ENCODE results near the gene PIP4K2A. TPM values are rescaled to one million over a fixed set of nuclear protein-coding genes. Genes with fewer than 3 reads are reported as not detected.

PIP4K2A gene
- total and polyA plus RNA-seq, 2 of the 13 experiments (the other 11 are each of a cell fraction or from before 2014, with no cell fraction given) = 9.1 to 22.6 TPM

DNA sequence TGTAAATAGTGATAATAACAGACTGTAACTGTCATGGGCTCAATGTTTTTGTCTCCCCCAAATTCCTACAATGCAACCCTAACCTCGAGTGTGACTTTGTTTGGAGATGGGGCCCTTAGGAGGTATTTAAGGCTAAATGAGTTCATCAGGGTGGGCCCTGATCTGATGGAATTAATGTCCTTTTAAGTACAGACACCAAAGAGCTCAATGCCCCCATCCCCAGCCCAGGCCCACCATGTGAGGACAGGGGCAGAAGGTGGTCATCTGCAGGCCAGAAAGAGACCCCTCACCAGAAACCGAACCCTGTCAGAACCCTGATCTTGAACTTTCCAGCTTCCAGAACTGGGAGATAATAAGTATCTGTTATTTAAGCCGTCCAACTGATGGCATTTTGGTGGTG is 83.2 kb downstream of the PIP4K2A start:
- intact Hi-C loops (cut with micrococcal nuclease; ENCODE audit: unreplicated experiment) = no loop called here
- BruUV-seq (replicated peaks) = no TSS peak
- in situ Hi-C loops (cut with HindIII; ENCODE audit: extremely low pct_ligation_motif_present, low pct_unique_long_range_greater_than_20kb) = no loop called here
- 79% methylated on average over 2 of the region's 3 CpGs for WGBS (ENCODE audit: low lambda C conversion rate)
- TF ChIP-seq ZNF570 (CRISPR knock-in tag; IDR thresholded peaks at IDR 0.05; ENCODE audit: borderline replicate concordance) (no peak), TBP (CRISPR knock-in tag; IDR thresholded peaks at IDR 0.05) (no peak), ZNF615 (CRISPR knock-in tag; IDR thresholded peaks at IDR 0.05; ENCODE audit: borderline replicate concordance) (no peak)
- TF ChIP-seq, protein P1, sequence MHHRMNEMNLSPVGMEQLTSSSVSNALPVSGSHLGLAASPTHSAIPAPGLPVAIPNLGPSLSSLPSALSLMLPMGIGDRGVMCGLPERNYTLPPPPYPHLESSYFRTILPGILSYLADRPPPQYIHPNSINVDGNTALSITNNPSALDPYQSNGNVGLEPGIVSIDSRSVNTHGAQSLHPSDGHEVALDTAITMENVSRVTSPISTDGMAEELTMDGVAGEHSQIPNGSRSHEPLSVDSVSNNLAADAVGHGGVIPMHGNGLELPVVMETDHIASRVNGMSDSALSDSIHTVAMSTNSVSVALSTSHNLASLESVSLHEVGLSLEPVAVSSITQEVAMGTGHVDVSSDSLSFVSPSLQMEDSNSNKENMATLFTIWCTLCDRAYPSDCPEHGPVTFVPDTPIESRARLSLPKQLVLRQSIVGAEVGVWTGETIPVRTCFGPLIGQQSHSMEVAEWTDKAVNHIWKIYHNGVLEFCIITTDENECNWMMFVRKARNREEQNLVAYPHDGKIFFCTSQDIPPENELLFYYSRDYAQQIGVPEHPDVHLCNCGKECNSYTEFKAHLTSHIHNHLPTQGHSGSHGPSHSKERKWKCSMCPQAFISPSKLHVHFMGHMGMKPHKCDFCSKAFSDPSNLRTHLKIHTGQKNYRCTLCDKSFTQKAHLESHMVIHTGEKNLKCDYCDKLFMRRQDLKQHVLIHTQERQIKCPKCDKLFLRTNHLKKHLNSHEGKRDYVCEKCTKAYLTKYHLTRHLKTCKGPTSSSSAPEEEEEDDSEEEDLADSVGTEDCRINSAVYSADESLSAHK (CRISPR knock-in tag; IDR thresholded peaks at IDR 0.05; ENCODE audit: borderline replicate concordance) = no peak
- Histone ChIP-seq H3K4me1 (ENCODE audit: insufficient read depth, low read length) (peaks cover 54% of the 10 kb centered on the region), H2AFZ (ENCODE audit: low read length) (no peak overlapping the region), H3K4me2 (ENCODE audit: low read depth, low read length) (no peak overlapping the region), H3K4me3 (replicated peaks in 1 of 3; ENCODE audit: insufficient read depth in 1 of 3, low read depth in 2 of 3, low read length in 3 of 3) (no peak overlapping the region), H3K27ac (ENCODE audit: extremely low read length, insufficient read depth, low read length) (no peak overlapping the region), H3K9me3 (ENCODE audit: low read length) (no peaks in the 10 kb centered on the region), H4K20me1 (ENCODE audit: insufficient read depth, low read length) (no peaks in the 10 kb centered on the region), H3K27me3 (ENCODE audit: control insufficient read depth in 1 of 2, insufficient read depth in 2 of 2, low read length in 2 of 2) (no peaks in the 10 kb centered on the region), H3K9ac (ENCODE audit: insufficient read depth, low read depth, low read length) (no peak overlapping the region), H3K79me2 (ENCODE audit: insufficient read depth, low read length) (peaks cover 14% of the 10 kb centered on the region), H3K36me3 (replicated peaks in 1 of 2; ENCODE audit: control insufficient read depth in 1 of 2, insufficient read depth in 2 of 2, low read length in 2 of 2) (no peaks in the 10 kb centered on the region)
- CTCF ChIA-PET (ENCODE audit: low intra/inter-chr PET ratio, low total read pairs) = no interaction called here
- DNase-seq (ENCODE audit: low spot score) = no peak
- no peak for FAIRE-seq
- POLR2A ChIA-PET = no interaction called here
- no peak for ATAC-seq
